GM10266 (cell line): ENCODE measurements around the gene CNRIP1.

Experiments used
- DNase-seq: peaks from one replicate; pipeline ENCODE4 v3.0.0; 2012; ENCODE audit errors: extremely low spot score
- CTCF ChIP-seq: IDR thresholded peaks from 2 replicates; pipeline ENCODE4 v1.5.1; 2012; ENCODE audit warnings: mild to moderate bottlenecking, low read depth; ENCODE audit not compliant: control insufficient read depth, insufficient read depth; ENCODE audit errors: missing control alignments

CNRIP1 gene

GRCh38 chr2:68292108-68292710, 27.5 kb downstream of the CNRIP1 start:
- peak; percentile 73 for TF ChIP-seq CTCF
- peak; percentile 35 for DNase-seq

GRCh38 chr2:68291314-68291713, 28.4 kb downstream of the CNRIP1 start:
- no peak for DNase-seq
- TF ChIP-seq CTCF: no peak

GRCh38 chr2:68290901-68291300, 28.8 kb downstream of the CNRIP1 start:
- DNase-seq: no peak
- no peak for TF ChIP-seq CTCF

GRCh38 chr2:68287580-68288441, 31.9 kb downstream of the CNRIP1 start:
- DNase-seq: no peak
- TF ChIP-seq CTCF: no peak

GRCh38 chr2:68284896-68285295, 34.9 kb downstream of the CNRIP1 start:
- no peak for TF ChIP-seq CTCF
- DNase-seq: no peak

GRCh38 chr2:68283419-68283812, 36.3 kb downstream of the CNRIP1 start:
- TF ChIP-seq CTCF: no peak
- no peak for DNase-seq
